Right cardiac atrium (tissue), 5 donors: ENCODE measurements around the gene CHST9. TPM values are rescaled to one million over a fixed set of nuclear protein-coding genes. Genes with fewer than 3 reads are reported as not detected.

Source experiments
- ATAC-seq, 2 donors: fragments of 200-7000 bp; cut with Tn5 transposase; one replicate each; pipeline versions ENCODE4 v1.8.0 to v1.9.1; 2020; ENCODE audit warnings: moderate library complexity in 2 of 2, mild to moderate bottlenecking in 1 of 2
- DNase-seq, 3 donors: peaks; one replicate each; pipeline ENCODE4 v3.0.0-alpha.2; 2020
- H3K27ac ChIP-seq: one replicate; pipeline ENCODE4 v1.5.1; 2013; ENCODE audit warnings: mild to moderate bottlenecking, low read length, control low read depth, moderate library complexity
- H3K27me3 ChIP-seq: one replicate; pipeline ENCODE4 v1.6.1; 2013; ENCODE audit not compliant: control insufficient read depth, insufficient read depth
- H3K4me1 ChIP-seq: one replicate; pipeline ENCODE4 v1.6.1; 2013; ENCODE audit warnings: low read length; ENCODE audit not compliant: control insufficient read depth, insufficient read depth
- H3K4me3 ChIP-seq: one replicate; pipeline ENCODE4 v1.5.1; 2013; ENCODE audit warnings: low read length, control low read depth
- H3K9me3 ChIP-seq: one replicate; pipeline ENCODE4 v1.6.1; 2013; ENCODE audit warnings: low read length; ENCODE audit not compliant: control insufficient read depth
- WGBS: extraction: QIAGEN DNeasy Blood & Tissue Kit; methylation state at CpG from one replicate; pipeline ENCODE4 v1.1.7; 2013; 5-methylcytosine and 5-hydroxymethylcytosine counted together
- intact Hi-C, 4 donors: fragments of 100-400 bp; cut with DNase I; formaldehyde crosslinking; loops; one replicate each; pipeline versions ENCODE4 v1.11.0 to v1.14.0; 2022 to 2023
- polyA plus RNA-seq: library from polyadenylated mRNA; stranded (reverse); fragments of 200-250 nt; gene quantifications from one replicate; pipeline ENCODE4 v1.2.3, GENCODE V29; 2013
- total RNA-seq, 4 donors: library from RNA; stranded (reverse); fragmentation: NEBNext Ultra II Directional; extraction: Animal tissue kit (Norgen Biotek cat#: 25700); gene quantifications; one replicate each; pipeline ENCODE4 v1.2.1, GENCODE V29; 2021
- donor health status: healthy with polysubstance abuse.
- donor health status: DM: no; HTN: yes; CAD: no.
- donor health status: DM: no; HTN: no; CAD: no.
- donor health status: DM: no; HTN: yes; CAD: no; lungs with severe emphysema.
- donor health status: DM: yes; HTN: yes; CAD: no.

CHST9 gene
- total and polyA plus RNA-seq, 5 donors = 0.21 to 1.3 (median 0.57) TPM

DNA sequence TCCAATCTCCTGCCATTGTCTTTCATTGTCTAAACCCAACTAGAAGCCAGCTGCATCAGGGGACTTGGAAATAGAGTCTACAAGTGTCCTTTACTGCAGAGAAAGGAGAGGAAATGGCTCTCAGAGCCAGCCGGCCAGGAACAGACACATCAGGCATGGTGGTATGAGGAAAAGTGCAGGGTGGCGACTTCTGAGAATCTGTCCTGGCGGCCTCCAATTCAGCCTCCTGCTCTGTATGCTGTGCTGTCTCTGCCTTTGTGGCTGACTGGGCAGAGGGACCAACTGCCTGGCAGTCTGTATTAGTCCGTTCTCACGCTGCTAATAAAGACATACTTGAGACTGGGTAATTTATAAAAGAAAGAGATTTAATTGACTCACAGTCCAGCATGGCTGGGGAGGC, 282.8 kb downstream of the CHST9 start:
- Histone ChIP-seq H3K4me3 (no peak overlapping the region), H3K27ac (no peak overlapping the region), H3K27me3 (no peaks in the 10 kb centered on the region), H3K4me1 (no peaks in the 10 kb centered on the region), H3K9me3 (no peaks in the 10 kb centered on the region)
- DNase-seq = no peak
- ATAC-seq = no peak
- intact Hi-C loops = no loop called here
- WGBS = 91% methylated on average over 5 of the region's 5 CpGs

DNA sequence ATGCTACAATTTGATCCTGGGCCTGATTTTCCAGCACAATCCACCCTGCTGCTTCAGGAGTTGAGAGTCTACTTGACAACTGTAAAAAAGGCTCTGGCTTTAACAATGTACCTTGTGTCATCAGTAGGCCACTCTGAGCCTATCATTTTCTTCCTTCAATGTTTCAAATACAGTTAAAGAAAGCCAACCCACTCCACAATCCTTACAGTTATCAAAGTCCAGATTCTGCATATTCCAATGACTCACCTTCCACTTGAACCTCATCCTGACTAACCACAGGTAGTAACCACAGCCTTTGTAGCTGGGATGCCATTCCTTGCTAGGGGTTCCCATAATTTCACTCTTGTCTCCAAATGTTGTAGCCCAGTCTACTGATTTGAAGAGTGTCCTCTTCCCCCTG, 284.1 kb downstream of the CHST9 start:
- H3K27ac ChIP-seq = no peak overlapping the region
- no peak for DNase-seq
- no peaks in the 10 kb centered on the region for H3K9me3 ChIP-seq
- no peak for ATAC-seq
- no peaks in the 10 kb centered on the region for H3K27me3 ChIP-seq
- H3K4me1 ChIP-seq = no peaks in the 10 kb centered on the region
- intact Hi-C loops = no loop called here
- no peak overlapping the region for H3K4me3 ChIP-seq

DNA sequence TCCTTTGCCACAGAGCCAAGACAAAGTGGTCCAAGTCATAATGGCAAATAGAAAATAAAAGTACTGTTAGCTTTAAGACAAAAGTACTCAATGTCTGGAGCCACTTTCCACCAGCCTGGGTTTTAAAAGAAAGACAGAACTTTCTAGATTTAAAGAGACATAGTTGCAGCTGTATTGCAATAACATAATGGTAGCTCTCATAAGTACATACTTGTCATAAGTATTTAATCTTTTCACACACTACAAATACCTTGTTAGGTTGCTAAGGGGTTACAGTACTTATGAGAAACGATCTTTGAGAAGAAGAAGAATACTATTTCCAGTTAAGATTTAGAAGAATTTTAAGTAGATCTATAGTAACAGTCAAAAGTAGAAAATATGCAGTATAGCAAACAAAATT, 290.7 kb downstream of the CHST9 start:
- Histone ChIP-seq H3K27ac (no peak overlapping the region), H3K27me3 (no peaks in the 10 kb centered on the region), H3K4me1 (no peaks in the 10 kb centered on the region), H3K9me3 (no peaks in the 10 kb centered on the region), H3K4me3 (no peak overlapping the region)
- 27% methylated on average over 1 of the region's 1 CpG for WGBS
- DNase-seq = no peak
- intact Hi-C loops = no loop called here
- no peak for ATAC-seq

DNA sequence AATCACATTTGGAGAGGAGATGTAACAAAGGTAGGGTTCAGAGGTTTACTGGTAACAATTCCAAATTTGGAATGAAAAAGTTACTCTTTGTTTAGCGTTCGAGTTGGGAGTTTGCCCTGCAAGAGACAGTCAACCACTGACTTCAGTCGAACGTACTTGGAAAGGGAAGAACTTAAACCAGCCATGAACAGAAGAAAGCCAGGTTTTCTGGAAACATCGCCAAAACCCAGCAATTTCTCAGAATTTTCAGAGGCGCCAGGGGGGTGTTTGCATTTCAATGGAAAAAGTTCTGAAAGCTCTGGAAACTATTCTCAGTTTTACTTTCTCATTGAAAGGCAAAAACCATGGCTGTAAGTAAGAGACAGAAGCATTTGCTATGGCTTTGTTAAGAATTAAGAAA, 291.1 kb downstream of the CHST9 start:
- H3K9me3 ChIP-seq = no peaks in the 10 kb centered on the region
- 44% methylated on average over 6 of the region's 6 CpGs for WGBS
- H3K27ac ChIP-seq = no peak overlapping the region
- H3K4me1 ChIP-seq = no peaks in the 10 kb centered on the region
- H3K4me3 ChIP-seq = no peak overlapping the region
- H3K27me3 ChIP-seq = no peaks in the 10 kb centered on the region
- DNase-seq = no peak
- no peak for ATAC-seq
- intact Hi-C loops = no loop called here

DNA sequence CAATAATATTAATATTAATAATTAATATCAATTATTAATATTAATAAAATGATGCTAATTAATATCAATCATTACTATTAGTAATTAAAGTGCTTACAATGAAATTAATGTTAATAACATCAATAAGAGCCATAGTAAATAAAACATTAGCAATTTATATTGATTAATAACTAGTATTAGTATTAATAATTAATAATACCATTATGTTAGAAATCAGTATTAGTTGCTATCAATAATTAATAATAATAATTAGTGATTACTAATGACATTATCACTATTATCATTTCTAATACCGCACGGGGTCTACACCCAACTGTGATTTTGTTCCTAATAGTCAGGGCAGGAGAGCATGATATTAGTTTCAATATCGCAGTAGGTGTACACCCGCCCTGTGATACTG, 296.8 kb downstream of the CHST9 start:
- Histone ChIP-seq H3K27ac (no peak overlapping the region), H3K9me3 (no peaks in the 10 kb centered on the region), H3K4me1 (no peaks in the 10 kb centered on the region), H3K27me3 (no peaks in the 10 kb centered on the region), H3K4me3 (no peak overlapping the region)
- DNase-seq (no peak), ATAC-seq (no peak)
- intact Hi-C loops = no loop called here
- WGBS = 95% methylated on average over 4 of the region's 4 CpGs

DNA sequence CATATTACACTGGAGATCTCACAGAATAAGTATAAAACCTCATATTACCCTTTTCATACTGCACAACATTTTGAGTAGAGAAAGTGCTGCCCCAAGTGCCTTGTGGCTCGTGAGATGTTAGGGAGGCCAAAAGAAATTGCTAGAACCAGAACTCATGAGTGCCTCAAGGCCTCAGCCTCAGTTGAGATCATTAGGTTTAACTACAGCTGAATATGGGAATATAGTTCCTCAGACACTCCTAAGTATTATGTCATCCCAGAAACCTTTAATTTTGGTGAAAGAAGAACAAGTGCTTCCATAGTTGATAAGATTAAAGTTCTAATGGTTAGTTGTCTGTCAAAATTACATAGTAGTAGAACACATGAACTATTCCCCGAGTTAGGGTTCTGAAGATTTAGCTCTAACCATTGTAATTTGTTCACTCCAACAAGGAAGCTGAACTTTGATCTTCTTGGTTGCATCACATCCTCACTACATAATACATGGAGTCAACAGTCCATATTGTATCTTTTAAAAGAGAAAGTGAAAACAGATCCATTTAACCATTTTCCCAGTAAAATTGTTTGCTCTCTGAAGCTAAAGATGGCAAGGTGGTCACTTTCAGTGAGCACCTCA, 310.0 kb downstream of the CHST9 start:
- Histone ChIP-seq H3K4me3 (no peak overlapping the region), H3K4me1 (no peaks in the 10 kb centered on the region), H3K27ac (no peak overlapping the region), H3K9me3 (no peaks in the 10 kb centered on the region), H3K27me3 (no peaks in the 10 kb centered on the region)
- intact Hi-C loops = no loop called here
- no peak for ATAC-seq
- 74% methylated on average over 2 of the region's 2 CpGs for WGBS
- DNase-seq = no peak

DNA sequence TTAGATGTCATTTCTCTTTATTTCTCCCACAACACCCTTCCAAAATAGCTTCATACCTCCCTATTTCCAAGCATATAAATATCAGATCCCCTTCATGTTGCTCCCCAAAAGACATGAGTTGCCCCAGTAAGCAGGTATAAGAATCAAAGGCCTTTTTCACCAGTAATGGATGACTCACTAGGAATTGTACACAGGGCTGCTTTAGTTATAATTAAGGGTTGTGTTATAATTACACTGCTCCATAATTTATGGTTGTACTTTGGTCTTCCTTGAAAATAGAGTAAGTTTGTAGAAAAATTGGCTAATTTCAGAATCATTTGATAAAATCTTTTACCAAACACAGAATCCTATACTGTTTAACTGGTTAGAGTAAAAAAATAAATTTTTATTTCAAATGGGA, 310.8 kb downstream of the CHST9 start:
- Histone ChIP-seq H3K9me3 (no peaks in the 10 kb centered on the region), H3K27me3 (no peaks in the 10 kb centered on the region), H3K4me1 (no peaks in the 10 kb centered on the region), H3K27ac (no peak overlapping the region), H3K4me3 (no peak overlapping the region)
- intact Hi-C loops = no loop called here
- ATAC-seq (no peak), DNase-seq (no peak)

DNA sequence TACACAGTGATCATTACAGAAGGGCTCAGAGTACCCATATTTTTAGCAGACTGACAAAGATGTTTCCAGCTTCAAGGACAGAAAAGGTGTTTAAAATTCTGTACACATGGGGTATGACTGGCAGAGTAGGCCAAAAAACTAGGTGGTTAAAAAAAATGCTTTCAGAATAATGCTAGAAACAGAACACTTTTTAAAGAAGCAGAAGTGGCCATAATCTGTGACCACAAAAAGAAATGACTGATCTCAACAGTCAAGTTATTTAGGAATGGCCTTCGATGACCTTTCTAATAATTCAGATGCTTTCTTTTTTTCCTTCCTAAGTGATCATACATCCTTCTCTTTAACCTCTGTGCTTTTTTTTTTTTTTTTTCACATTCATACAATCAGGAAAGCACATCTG, 315.5 kb downstream of the CHST9 start:
- 88% methylated on average over 1 of the region's 1 CpG for WGBS
- Histone ChIP-seq H3K4me3 (no peak overlapping the region), H3K27ac (no peak overlapping the region)

DNA sequence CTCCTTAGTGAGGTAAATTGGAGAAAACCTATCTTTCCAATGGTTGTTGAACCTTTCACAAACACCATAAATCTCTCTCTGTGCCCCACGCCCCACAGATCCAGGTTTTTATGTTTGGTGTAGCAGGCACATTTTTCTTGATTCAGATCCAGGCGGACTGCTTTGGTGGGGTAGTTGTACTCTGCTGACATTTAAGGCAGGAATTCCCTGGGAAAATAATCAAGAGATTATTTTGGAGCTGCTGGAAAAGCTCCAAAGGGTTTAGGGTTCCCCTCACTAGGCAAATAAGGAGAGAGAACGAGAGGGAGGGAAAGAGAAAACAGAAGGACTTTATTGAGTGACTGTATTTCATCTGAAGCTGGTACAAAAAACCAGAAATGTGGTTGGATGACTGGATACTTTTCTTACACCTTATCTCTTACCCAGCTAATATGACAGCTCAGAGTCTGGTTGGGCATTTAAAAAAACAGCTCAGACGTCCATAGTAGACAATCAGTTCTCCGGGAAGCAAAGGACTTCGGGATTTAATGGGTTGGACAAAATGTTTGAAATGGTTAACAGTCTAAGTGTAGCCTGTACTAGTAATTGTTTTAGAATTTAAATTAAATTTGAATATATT, 316.0 kb downstream of the CHST9 start:
- H3K27me3 ChIP-seq = no peaks in the 10 kb centered on the region
- WGBS = 35% methylated on average over 6 of the region's 6 CpGs
- intact Hi-C loops = no loop called here
- no peak for DNase-seq
- H3K27ac ChIP-seq = no peak overlapping the region
- no peaks in the 10 kb centered on the region for H3K9me3 ChIP-seq
- ATAC-seq = no peak
- no peak overlapping the region for H3K4me3 ChIP-seq
- no peaks in the 10 kb centered on the region for H3K4me1 ChIP-seq

More for the DNA sequence above, 315.5 kb downstream of the CHST9 start:
- ATAC-seq = no peak
- intact Hi-C loops = no loop called here
- H3K4me1 ChIP-seq = no peaks in the 10 kb centered on the region
- no peaks in the 10 kb centered on the region for H3K9me3 ChIP-seq
- no peaks in the 10 kb centered on the region for H3K27me3 ChIP-seq
- DNase-seq = no peak

DNA sequence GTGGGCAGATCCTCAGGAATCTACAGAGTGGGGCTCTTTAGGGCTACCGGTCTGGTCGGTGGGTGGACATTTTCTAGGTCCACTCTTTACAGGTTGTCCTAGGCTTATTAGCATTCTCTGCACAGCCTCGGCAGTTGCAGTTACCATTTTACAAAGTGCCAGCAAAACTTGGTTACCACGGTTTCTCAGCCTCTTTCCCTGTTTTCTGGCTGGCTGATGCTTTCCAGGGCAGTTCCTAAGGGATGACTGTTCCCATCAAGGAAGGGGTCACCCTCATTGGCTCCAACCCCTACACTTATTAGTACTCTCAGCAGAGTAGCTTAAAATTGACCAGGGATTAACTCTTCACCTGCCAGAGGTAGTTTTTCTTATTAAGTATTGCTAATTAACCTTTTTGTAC, 317.6 kb downstream of the CHST9 start:
- Histone ChIP-seq H3K9me3 (no peaks in the 10 kb centered on the region), H3K4me3 (no peak overlapping the region), H3K27me3 (no peaks in the 10 kb centered on the region), H3K27ac (no peak overlapping the region), H3K4me1 (no peaks in the 10 kb centered on the region)
- intact Hi-C loops = no loop called here
- ATAC-seq (no peak), DNase-seq (no peak)
- WGBS = 70% methylated on average over 4 of the region's 4 CpGs

DNA sequence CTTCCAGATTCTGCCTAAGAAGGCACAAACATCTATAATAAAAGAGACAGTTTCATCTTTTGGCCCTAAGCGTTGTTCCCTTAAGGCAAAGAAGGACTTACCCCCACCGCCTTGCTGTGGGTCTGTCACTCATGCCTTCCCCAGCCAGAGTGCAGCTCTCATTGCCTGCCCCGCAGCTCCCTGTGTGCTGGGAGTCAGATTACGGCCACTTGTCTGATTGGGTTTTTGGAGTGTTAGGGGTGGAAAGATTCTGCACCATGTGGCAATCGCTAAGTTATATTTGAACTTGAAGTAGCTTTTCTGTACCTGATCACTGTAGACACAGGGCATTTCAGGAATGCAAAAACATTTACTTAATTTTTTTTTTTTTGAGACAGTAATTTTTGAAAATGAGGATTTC, 319.6 kb downstream of the CHST9 start, which contains the start of gene AQP4:
AQP4 (minus strand) TSS at position 151 of the 400 bp plus-strand sequence; CDS start at position 133, 18 bp downstream.
- Histone ChIP-seq H3K9me3 (no peaks in the 10 kb centered on the region), H3K4me1 (no peaks in the 10 kb centered on the region), H3K27me3 (no peaks in the 10 kb centered on the region), H3K4me3 (peak within 1 kb of the TSS; percentile 16), H3K27ac (peak within 1 kb of the TSS; percentile 70)
- DNase-seq (peak; percentile 28 to 75 (median 70)), ATAC-seq (peak; percentile 76 to 84)
- 24% methylated on average over 5 of the region's 5 CpGs for WGBS
- intact Hi-C loops = no loop called here

DNA sequence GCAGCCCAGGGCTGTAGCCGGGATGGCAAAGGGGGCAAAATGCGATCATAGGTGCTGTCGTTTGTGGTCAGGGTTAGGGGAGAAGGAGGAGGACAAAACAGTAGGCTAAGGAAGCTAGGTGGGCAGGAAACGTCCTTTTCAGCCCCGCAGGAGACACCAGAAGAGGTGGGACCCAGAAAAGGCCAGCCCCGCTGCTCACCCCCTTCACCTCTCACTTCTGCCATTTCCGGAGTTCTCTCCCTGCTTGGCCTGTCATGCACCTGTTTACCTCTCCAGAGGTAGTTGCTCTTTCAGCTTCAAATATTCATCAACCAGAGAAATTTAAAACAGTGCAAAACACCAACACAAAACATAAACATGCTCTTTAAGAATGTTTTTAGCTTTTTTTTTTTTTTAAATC, 320.4 kb downstream of the CHST9 start:
- ATAC-seq = no peak
- Histone ChIP-seq H3K27me3 (no peaks in the 10 kb centered on the region), H3K4me1 (no peaks in the 10 kb centered on the region), H3K4me3 (no peak overlapping the region), H3K27ac (no peak overlapping the region), H3K9me3 (no peaks in the 10 kb centered on the region)
- 72% methylated on average over 7 of the region's 7 CpGs for WGBS
- DNase-seq = no peak
- intact Hi-C loops = no loop called here
